H1 (cell line): ENCODE results near the gene UBE2E1. TPM values are rescaled to one million over a fixed set of nuclear protein-coding genes. Genes with fewer than 3 reads are reported as not detected.
A peak's percentile ranks its signal among the peaks of the same experiment; 100 is the strongest.

Experiments
- CTCF ChIA-PET: fragments of 300-600 bp; sonication (Branson Sonifier 250); formaldehyde crosslinking; loops from one replicate; lab custom pipeline; 2021; ENCODE audit not compliant: partially characterized antibody; lab: Charles Lee
- POLR2A ChIA-PET: fragments of 300-600 bp; sonication (Branson Sonifier 250); formaldehyde crosslinking; loops from one replicate; lab custom pipeline; 2021; ENCODE audit warnings: inconsistent platforms; ENCODE audit not compliant: partially characterized antibody; lab: Charles Lee
- DNase-seq, 2 experiments: peaks; one replicate each; pipeline versions ENCODE4 v3.0.0 to v3.0.0-alpha.2; 2010 to 2022; ENCODE audit warnings: low spot score in 2 of 2, low read depth in 1 of 2, mixed read lengths in 1 of 2
- FAIRE-seq: peaks from 2 replicates; lab custom pipeline; 2011; peaks lifted over from hg19 to GRCh38; lab: Jason Lieb, UNC
- H2AFZ ChIP-seq: 2 replicates; pipeline ENCODE4 v1.8.1; 2012; ENCODE audit warnings: low read length, inconsistent platforms
- H2AK5ac ChIP-seq: 2 replicates; pipeline ENCODE4 v1.6.1; 2013; ENCODE audit warnings: low read depth, low read length
- H2BK120ac ChIP-seq: replicated peaks from 2 replicates; pipeline ENCODE3; 2013; ENCODE audit warnings: low read depth, low read length, inconsistent platforms
- H2BK12ac ChIP-seq: 2 replicates; pipeline ENCODE4 v1.6.1; 2013; ENCODE audit warnings: low read depth, low read length
- H2BK15ac ChIP-seq: 2 replicates; pipeline ENCODE4 v1.6.1; 2013; ENCODE audit warnings: low read length
- H2BK20ac ChIP-seq: 2 replicates; pipeline ENCODE4 v1.6.1; 2013; ENCODE audit warnings: low read length
- H2BK5ac ChIP-seq: 2 replicates; pipeline ENCODE4 v1.6.1; 2013; ENCODE audit warnings: low read depth, low read length
- H3K14ac ChIP-seq: 2 replicates; pipeline ENCODE4 v1.6.1; 2013; ENCODE audit warnings: inconsistent platforms; ENCODE audit not compliant: insufficient read length
- H3K18ac ChIP-seq: 2 replicates; pipeline ENCODE4 v1.6.1; 2013; ENCODE audit warnings: low read length; ENCODE audit errors: extremely low read depth
- H3K23ac ChIP-seq: 2 replicates; pipeline ENCODE4 v1.6.1; 2013; ENCODE audit warnings: inconsistent platforms; ENCODE audit not compliant: insufficient read length
- H3K23me2 ChIP-seq: 2 replicates; pipeline ENCODE4 v1.6.1; 2013; ENCODE audit warnings: low read depth, low read length
- H3K27ac ChIP-seq: 2 replicates; pipeline ENCODE4 v1.6.1; 2011; ENCODE audit warnings: low read depth, low read length, inconsistent platforms
- H3K27me3 ChIP-seq, 4 experiments: replicated peaks in 1 of 4; 1 replicate in 1 of 4; 2 replicates in 3 of 4; pipeline versions ENCODE4 v1.6.1 to v1.8.1; 2011 to 2013; ENCODE audit warnings: low read length in 3 of 4, mild to moderate bottlenecking in 3 of 4, inconsistent platforms in 2 of 4, mixed read lengths in 2 of 4, moderate library complexity in 1 of 4; ENCODE audit not compliant: control insufficient read depth in 3 of 4, insufficient read depth in 3 of 4; ENCODE audit errors: extremely low read depth in 1 of 4
- H3K36me3 ChIP-seq, 4 experiments: 2 replicates each; pipeline versions ENCODE4 v1.6.1 to v1.8.1; 2011 to 2013; ENCODE audit warnings: mild to moderate bottlenecking in 4 of 4, low read length in 3 of 4, moderate library complexity in 2 of 4, control low read depth in 1 of 4, inconsistent platforms in 1 of 4; ENCODE audit not compliant: insufficient read depth in 4 of 4, control insufficient read depth in 2 of 4
- H3K4ac ChIP-seq: replicated peaks from 2 replicates; pipeline ENCODE3; 2013; ENCODE audit warnings: low read length, low read depth, mixed read lengths, inconsistent platforms; ENCODE audit not compliant: insufficient read length
- H3K4me1 ChIP-seq, 4 experiments: replicated peaks in 1 of 4; 1 replicate in 1 of 4; 2 replicates in 3 of 4; pipeline versions ENCODE4 v1.6.1 to v1.8.1; 2011 to 2013; ENCODE audit warnings: low read length in 3 of 4, inconsistent platforms in 2 of 4, mixed read lengths in 1 of 4; ENCODE audit not compliant: insufficient read depth in 4 of 4, control insufficient read depth in 3 of 4
- H3K4me2 ChIP-seq, 2 experiments: 2 replicates each; pipeline versions ENCODE4 v1.6.1 to v1.8.1; 2011 to 2013; ENCODE audit warnings: low read depth in 2 of 2, low read length in 2 of 2, control low read depth in 1 of 2, inconsistent platforms in 1 of 2, mild to moderate bottlenecking in 1 of 2; ENCODE audit not compliant: insufficient read depth in 1 of 2
- H3K4me3 ChIP-seq, 4 experiments: fragments of 200-600, 300-600 bp in 1 of 4; sonication (generic), shearing (Covaris generic), sonication (Bioruptor Twin) in 1 of 4; 2 replicates each; pipeline versions ENCODE4 v1.5.1 to v1.8.1; 2011 to 2016; ENCODE audit warnings: low read length in 4 of 4, low read depth in 3 of 4, control low read depth in 2 of 4, inconsistent platforms in 2 of 4, mild to moderate bottlenecking in 2 of 4, mixed read lengths in 1 of 4, moderate library complexity in 1 of 4; ENCODE audit not compliant: insufficient read depth in 2 of 4; ENCODE audit errors: extremely low read depth in 1 of 4
- H3K56ac ChIP-seq: replicated peaks from 2 replicates; pipeline ENCODE3; 2013; ENCODE audit warnings: low read depth, mild to moderate bottlenecking, mixed read lengths, low read length, inconsistent platforms; ENCODE audit not compliant: insufficient read length
- H3K79me1 ChIP-seq: 2 replicates; pipeline ENCODE4 v1.6.1; 2013; ENCODE audit warnings: low read depth, low read length, control low read depth
- H3K79me2 ChIP-seq, 2 experiments: 2 replicates each; pipeline versions ENCODE4 v1.6.1 to v1.8.1; 2012 to 2013; ENCODE audit warnings: low read length in 2 of 2, mild to moderate bottlenecking in 2 of 2, inconsistent platforms in 1 of 2; ENCODE audit not compliant: insufficient read depth in 2 of 2, control insufficient read depth in 1 of 2
- H3K9ac ChIP-seq, 4 experiments: replicated peaks in 1 of 4; 1 replicate in 1 of 4; 2 replicates in 3 of 4; pipeline versions ENCODE4 v1.6.1 to v1.8.1; 2011 to 2013; ENCODE audit warnings: low read depth in 3 of 4, low read length in 3 of 4, control low read depth in 2 of 4, mild to moderate bottlenecking in 2 of 4, moderate library complexity in 2 of 4, inconsistent platforms in 1 of 4; ENCODE audit errors: extremely low read depth in 1 of 4
- H3K9me3 ChIP-seq, 2 experiments: 2 replicates each; pipeline versions ENCODE4 v1.6.1 to v1.8.1; 2012 to 2013; ENCODE audit warnings: mild to moderate bottlenecking in 2 of 2, moderate library complexity in 2 of 2, control low read depth in 1 of 2, inconsistent platforms in 1 of 2, low read depth in 1 of 2, low read length in 1 of 2, mixed read lengths in 1 of 2; ENCODE audit not compliant: insufficient read depth in 2 of 2
- H4K20me1 ChIP-seq, 2 experiments: replicated peaks in 1 of 2; 2 replicates each; pipeline versions ENCODE3 to v1.8.1; 2011 to 2013; ENCODE audit warnings: inconsistent platforms in 2 of 2, low read length in 2 of 2, mild to moderate bottlenecking in 1 of 2; ENCODE audit not compliant: insufficient read depth in 2 of 2, control insufficient read depth in 1 of 2
- H4K5ac ChIP-seq: 2 replicates; pipeline ENCODE4 v1.6.1; 2013; ENCODE audit warnings: low read length, low read depth, mixed read lengths, inconsistent platforms; ENCODE audit not compliant: insufficient read length
- H4K8ac ChIP-seq: 2 replicates; pipeline ENCODE4 v1.8.0; 2013; ENCODE audit warnings: mild to moderate bottlenecking, moderate library complexity, low read length, inconsistent platforms; ENCODE audit not compliant: insufficient read depth; ENCODE audit errors: extremely low read depth
- H4K91ac ChIP-seq: replicated peaks from 2 replicates; pipeline ENCODE3; 2013; ENCODE audit warnings: low read length, mixed read lengths, inconsistent platforms; ENCODE audit not compliant: insufficient read length
- GTF2F1 ChIP-seq: IDR thresholded peaks from 2 replicates; pipeline ENCODE4 v1.6.1; 2012; ENCODE audit warnings: low read depth, low read length, improper control_type of control experiment, borderline replicate concordance
- POLR2A ChIP-seq, 2 experiments: IDR thresholded peaks; 1 replicate in 1 of 2; 2 replicates in 1 of 2; pipeline ENCODE4 v1.6.1; 2011; ENCODE audit warnings: low read depth in 2 of 2, low read length in 2 of 2, mild to moderate bottlenecking in 2 of 2; ENCODE audit errors: control extremely low read depth in 1 of 2
- WGBS, 2 experiments: shearing (Covaris generic) in 1 of 2; methylation state at CpG; one replicate each; pipeline versions ENCODE4 v1.1.6 to v1.1.7; 2013 to 2015; ENCODE audit warnings: low lambda C conversion rate in 2 of 2, mixed read lengths in 2 of 2, inconsistent platforms in 1 of 2, low coverage in 1 of 2, missing lambda C conversion rate in 1 of 2; ENCODE audit not compliant: insufficient replicate concordance in 2 of 2, insufficient coverage in 1 of 2, insufficient read length in 1 of 2; ENCODE audit errors: extremely low coverage in 1 of 2, missing lambda C conversion rate in 1 of 2; 5-methylcytosine and 5-hydroxymethylcytosine counted together
- polyA plus RNA-seq, 7 experiments: library from polyadenylated mRNA; depleted of rRNA in 3 of 7; stranded (reverse) in 5 of 7; unstranded in 2 of 7; fragments of >200 nt in 5 of 7; fragments of 200-250 nt in 2 of 7; gene quantifications; 1 replicate in 5 of 7; 2 replicates in 1 of 7; 4 replicates in 1 of 7; pipeline versions ENCODE4 v1.2.1 to v1.2.3, GENCODE V29; 2011 to 2013; ENCODE audit warnings: missing spikeins in 2 of 7, mixed read lengths in 2 of 7
- total RNA-seq: library from RNA; stranded (reverse); fragmentation: NEBNext Ultra II Directional; extraction: Animal tissue kit (Norgen Biotek cat#: 25700); gene quantifications from 2 replicates; pipeline ENCODE4 v1.2.1, GENCODE V29; 2021

UBE2E1 gene
- total and polyA plus RNA-seq, 2 of the 8 experiments (the other 6 are each of a cell fraction or from before 2014, with no cell fraction given): 109 to 141 TPM

GRCh38 chr3:23819599-23820360, 14.0 kb downstream of the UBE2E1 start:
- Histone ChIP-seq H2BK15ac (no peak overlapping the region), H4K91ac (no peak overlapping the region), H3K23ac (no peak overlapping the region), H2BK5ac (no peak overlapping the region), H4K20me1 (peaks cover 4 to 16% of the 10 kb centered on the region in 2 experiments), H3K4me1 (peaks cover 0 to 17% (median 5%) of the 10 kb centered on the region in 4 experiments; a peak in 4 of 7 replicates), H3K36me3 (peaks cover 0 to 15% (median 0%) of the 10 kb centered on the region in 4 experiments; a peak in 3 of 8 replicates), H3K79me1 (peaks cover 7% of the 10 kb centered on the region; the same call in 1 of the 2 replicates), H2BK120ac (no peak overlapping the region), H3K56ac (no peak overlapping the region), H3K4me2 (no peak overlapping the region), H3K9ac (peak overlapping the region in 1 of 4 experiments; percentile 34; a peak in 1 of 7 replicates), H4K5ac (no peak overlapping the region), H2AK5ac (no peak overlapping the region), H3K23me2 (no peaks in the 10 kb centered on the region; the same call in 1 of the 2 replicates), H2BK12ac (no peak overlapping the region), H2BK20ac (no peak overlapping the region), H3K27ac (no peak overlapping the region), H3K4ac (no peak overlapping the region), H3K9me3 (no peaks in the 10 kb centered on the region), H3K79me2 (peaks cover 9 to 94% of the 10 kb centered on the region in 2 experiments), H3K4me3 (no peak overlapping the region), H2AFZ (no peak overlapping the region), H4K8ac (no peak overlapping the region), H3K18ac (no peak overlapping the region), H3K27me3 (no peaks in the 10 kb centered on the region), H3K14ac (no peak overlapping the region)
- TF ChIP-seq POLR2A (IDR thresholded peaks at IDR 0.05; ENCODE audit: control extremely low read depth in 1 of 2, low read depth in 2 of 2, low read length in 2 of 2) (0 out of 3 replicates have a peak, but pooled peaks of 1 of the 2 experiments have one; percentile 27), GTF2F1 (no peak)
- DNase-seq (no peak), FAIRE-seq (no peak)
- WGBS, 2 experiments: 85% methylated on average over 5 of the region's 5 CpGs; no CpG with 5 or more reads in 1 of the 2 experiments
- POLR2A ChIA-PET: interaction anchor here (0.6 to 2.9 kb wide), 5 partner anchors 9 to 123 kb away, joined by 4 to 13 read pairs (median 5); partner anchors contain the start of genes NKIRAS1 and RPL15
- CTCF ChIA-PET: interaction anchor here (1.9 kb wide), 1 partner anchor 10 kb away, joined by 6 read pairs; no protein-coding TSS in a partner anchor
